Tibial nerve (tissue), 4 donors: Measurements from ENCODE around the gene SLC9A5. TPM values are rescaled to one million over a fixed set of nuclear protein-coding genes. Genes with fewer than 3 reads are reported as not detected.

Experiments
- DNase-seq, 2 donors: peaks; one replicate each; pipeline ENCODE4 v3.0.0-alpha.2; 2019; ENCODE audit warnings: low spot score in 2 of 2
- H3K27ac ChIP-seq, 4 donors: fragments of 200-600 bp; sonication (generic) in 3 of 4; one replicate each; pipeline ENCODE4 v1.5.1; 2017 to 2019; ENCODE audit warnings: mild to moderate bottlenecking in 1 of 4
- H3K27me3 ChIP-seq, 2 donors: fragments of 200-600 bp; sonication (generic) in 1 of 2; one replicate each; pipeline versions ENCODE4 v1.5.1 to v1.6.0; 2017 to 2019
- H3K36me3 ChIP-seq, 3 donors: fragments of 200-600 bp; sonication (generic); one replicate each; pipeline ENCODE4 v1.5.1; 2018 to 2019
- H3K4me1 ChIP-seq, 4 donors: fragments of 200-600 bp; sonication (generic) in 3 of 4; one replicate each; pipeline ENCODE4 v1.5.1; 2017 to 2019
- H3K4me3 ChIP-seq, 4 donors: fragments of 200-600 bp; sonication (generic) in 3 of 4; one replicate each; pipeline ENCODE4 v1.5.1; 2017 to 2019; ENCODE audit warnings: mild to moderate bottlenecking in 1 of 4, moderate library complexity in 1 of 4
- H3K9me3 ChIP-seq, 4 donors: fragments of 200-600 bp; sonication (generic) in 3 of 4; one replicate each; pipeline ENCODE4 v1.5.1; 2017 to 2019
- EP300 ChIP-seq, 2 donors: sonication (generic); formaldehyde crosslinking; IDR thresholded peaks; one replicate each; pipeline ENCODE4 v1.6.1; 2017; ENCODE audit warnings: antibody characterized with exemption in 2 of 2, mild to moderate bottlenecking in 1 of 2
- POLR2A ChIP-seq, 2 donors: fragments of 450-650 bp; IDR thresholded peaks; one replicate each; pipeline ENCODE4 v1.6.1; 2017; ENCODE audit warnings: antibody characterized with exemption in 2 of 2, mild to moderate bottlenecking in 2 of 2, moderate library complexity in 2 of 2
- WGBS, 2 donors: methylation state at CpG; one replicate each; pipeline ENCODE4 v1.1.5; 2018; 5-methylcytosine and 5-hydroxymethylcytosine counted together
- total RNA-seq, 4 donors: library from RNA; depleted of rRNA; stranded (reverse); fragments of >200 nt; gene quantifications; one replicate each; pipeline ENCODE4 v1.1.0, GENCODE V29; 2016
- TF ChIP-seq, protein P1 (sequence below), 5 experiments: fragments of 200-600 bp in 3 of 5; fragments of 450-650 bp in 2 of 5; sonication (generic) in 3 of 5; IDR thresholded peaks; one replicate each; pipeline ENCODE4 v1.5.1; 2016 to 2019; ENCODE audit warnings: antibody characterized with exemption in 5 of 5, mild to moderate bottlenecking in 3 of 5, moderate library complexity in 2 of 5

The SLC9A5 gene
- total RNA-seq, 4 donors from 2014 or later, result 0.59 to 2.0 (median 1.5) TPM

DNA sequence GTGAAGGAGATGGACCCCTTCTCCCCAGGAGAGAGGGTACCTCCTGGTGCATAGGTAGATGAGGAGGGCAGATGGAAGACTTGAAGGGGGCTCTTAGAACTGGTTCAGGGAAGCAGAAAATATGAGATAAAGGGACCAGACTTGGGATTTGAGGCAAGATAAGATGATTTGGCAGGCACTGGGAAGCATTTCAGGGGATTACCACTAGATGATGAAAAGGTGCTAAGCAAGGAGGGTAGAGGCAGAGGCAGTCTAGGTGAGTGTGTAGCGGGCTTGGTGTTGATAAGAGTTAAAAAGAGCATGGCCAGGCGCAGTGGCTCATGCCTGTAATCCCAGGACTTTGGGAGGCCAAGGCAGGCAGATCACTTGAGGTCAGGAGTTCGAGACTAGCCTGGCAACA lies 14.4 kb downstream of the SLC9A5 start:
- Histone ChIP-seq H3K4me1 (peaks cover 0 to 4% (median 0%) of the 10 kb centered on the region in 4 donors), H3K9me3 (no peaks in the 10 kb centered on the region), H3K4me3 (no peak overlapping the region), H3K27ac (no peak overlapping the region), H3K36me3 (no peaks in the 10 kb centered on the region), H3K27me3 (no peaks in the 10 kb centered on the region)
- TF ChIP-seq POLR2A (IDR thresholded peaks at IDR 0.05), result no peak
- TF ChIP-seq, protein P1, sequence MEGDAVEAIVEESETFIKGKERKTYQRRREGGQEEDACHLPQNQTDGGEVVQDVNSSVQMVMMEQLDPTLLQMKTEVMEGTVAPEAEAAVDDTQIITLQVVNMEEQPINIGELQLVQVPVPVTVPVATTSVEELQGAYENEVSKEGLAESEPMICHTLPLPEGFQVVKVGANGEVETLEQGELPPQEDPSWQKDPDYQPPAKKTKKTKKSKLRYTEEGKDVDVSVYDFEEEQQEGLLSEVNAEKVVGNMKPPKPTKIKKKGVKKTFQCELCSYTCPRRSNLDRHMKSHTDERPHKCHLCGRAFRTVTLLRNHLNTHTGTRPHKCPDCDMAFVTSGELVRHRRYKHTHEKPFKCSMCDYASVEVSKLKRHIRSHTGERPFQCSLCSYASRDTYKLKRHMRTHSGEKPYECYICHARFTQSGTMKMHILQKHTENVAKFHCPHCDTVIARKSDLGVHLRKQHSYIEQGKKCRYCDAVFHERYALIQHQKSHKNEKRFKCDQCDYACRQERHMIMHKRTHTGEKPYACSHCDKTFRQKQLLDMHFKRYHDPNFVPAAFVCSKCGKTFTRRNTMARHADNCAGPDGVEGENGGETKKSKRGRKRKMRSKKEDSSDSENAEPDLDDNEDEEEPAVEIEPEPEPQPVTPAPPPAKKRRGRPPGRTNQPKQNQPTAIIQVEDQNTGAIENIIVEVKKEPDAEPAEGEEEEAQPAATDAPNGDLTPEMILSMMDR (IDR thresholded peaks at IDR 0.05), result no peak
- TF ChIP-seq EP300 (IDR thresholded peaks at IDR 0.05), result no peak
- 86 to 90% methylated on average over 3 of the region's 3 CpGs for WGBS, 2 donors
- no peak for DNase-seq

DNA sequence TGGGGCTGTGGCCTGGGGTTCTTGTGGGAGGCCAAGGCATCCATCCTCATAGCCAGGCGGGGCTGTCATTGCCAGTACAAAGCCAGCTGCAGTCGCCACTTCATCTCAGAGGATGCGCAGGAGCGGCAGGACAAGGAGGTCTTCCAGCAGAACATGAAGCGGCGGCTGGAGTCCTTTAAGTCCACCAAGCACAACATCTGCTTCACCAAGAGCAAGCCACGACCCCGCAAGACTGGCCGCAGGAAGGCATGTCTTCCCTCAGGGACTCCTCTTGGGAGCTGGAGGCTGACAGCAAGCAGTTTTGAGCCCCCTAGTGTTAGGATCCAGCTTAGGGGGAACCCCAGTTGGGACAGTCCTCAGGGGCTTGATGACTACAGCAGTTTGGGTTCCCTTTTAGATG lies 15.5 kb downstream of the SLC9A5 start:
- no peak overlapping the region for H3K27ac ChIP-seq
- TF ChIP-seq EP300 (IDR thresholded peaks at IDR 0.05) (no peak), POLR2A (IDR thresholded peaks at IDR 0.05) (no peak)
- TF ChIP-seq, protein P1 (IDR thresholded peaks at IDR 0.05), result no peak
- H3K27me3 ChIP-seq, result no peaks in the 10 kb centered on the region
- H3K4me1 ChIP-seq, result peaks cover 0 to 10% (median 0%) of the 10 kb centered on the region in 4 donors
- WGBS, 2 donors, result 69% methylated on average over 9 of the region's 9 CpGs
- no peak overlapping the region for H3K4me3 ChIP-seq
- no peak for DNase-seq
- H3K36me3 ChIP-seq, result no peaks in the 10 kb centered on the region
- no peaks in the 10 kb centered on the region for H3K9me3 ChIP-seq

DNA sequence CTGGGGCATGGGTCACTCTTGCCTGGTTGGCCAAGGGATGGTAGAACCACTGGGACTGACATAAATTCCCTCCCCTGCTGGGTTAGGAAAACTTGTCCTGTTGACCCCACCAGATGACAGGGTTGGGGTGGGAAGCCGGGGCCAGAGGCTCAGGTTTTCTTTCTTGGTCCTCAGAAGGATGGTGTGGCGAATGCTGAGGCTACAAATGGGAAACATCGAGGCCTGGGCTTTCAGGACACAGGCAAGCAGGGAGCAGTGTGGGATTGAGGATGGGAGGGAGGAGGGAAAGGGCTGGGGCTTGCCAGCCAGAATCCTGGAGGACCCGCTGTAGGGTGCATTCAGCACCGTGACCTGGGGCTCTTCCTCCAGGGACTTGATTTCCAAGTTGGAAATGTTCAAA lies 16.1 kb downstream of the SLC9A5 start:
- WGBS, 2 donors, result 86 to 90% methylated on average over 5 of the region's 5 CpGs
- Histone ChIP-seq H3K4me1 (peaks cover 0 to 16% (median 0%) of the 10 kb centered on the region in 4 donors), H3K27ac (no peak overlapping the region), H3K4me3 (no peak overlapping the region), H3K36me3 (no peaks in the 10 kb centered on the region), H3K9me3 (no peaks in the 10 kb centered on the region), H3K27me3 (no peaks in the 10 kb centered on the region)
- TF ChIP-seq, protein P1 (IDR thresholded peaks at IDR 0.05), result no peak
- TF ChIP-seq EP300 (IDR thresholded peaks at IDR 0.05) (no peak), POLR2A (IDR thresholded peaks at IDR 0.05) (no peak)
- no peak for DNase-seq

DNA sequence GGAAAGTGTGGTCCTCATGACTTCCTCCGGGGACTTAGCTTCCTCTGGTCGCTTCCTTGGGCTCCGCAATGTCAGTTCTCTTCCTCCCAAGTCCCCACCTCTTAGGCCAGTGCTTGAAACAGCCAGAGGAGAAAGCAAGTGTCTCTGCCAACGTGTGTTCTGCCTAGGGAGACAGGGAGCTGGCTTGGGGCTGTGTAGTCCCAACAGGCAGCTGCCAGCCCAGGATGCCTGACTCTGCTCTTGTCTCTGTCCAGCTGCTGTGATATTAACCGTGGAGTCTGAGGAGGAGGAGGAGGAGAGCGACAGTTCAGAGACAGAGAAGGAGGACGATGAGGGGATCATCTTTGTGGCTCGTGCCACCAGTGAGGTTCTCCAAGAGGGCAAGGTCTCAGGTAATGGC lies 17.1 kb downstream of the SLC9A5 start:
- Histone ChIP-seq H3K27me3 (no peaks in the 10 kb centered on the region), H3K36me3 (no peaks in the 10 kb centered on the region), H3K27ac (no peak overlapping the region), H3K4me1 (peaks cover 0 to 19% (median 0%) of the 10 kb centered on the region in 4 donors), H3K9me3 (no peaks in the 10 kb centered on the region), H3K4me3 (no peak overlapping the region)
- TF ChIP-seq POLR2A (IDR thresholded peaks at IDR 0.05), result no peak
- TF ChIP-seq, protein P1 (IDR thresholded peaks at IDR 0.05), result no peak
- no peak for TF ChIP-seq EP300 (IDR thresholded peaks at IDR 0.05)
- WGBS, 2 donors, result 75% methylated on average over 8 of the region's 8 CpGs
- no peak for DNase-seq

DNA sequence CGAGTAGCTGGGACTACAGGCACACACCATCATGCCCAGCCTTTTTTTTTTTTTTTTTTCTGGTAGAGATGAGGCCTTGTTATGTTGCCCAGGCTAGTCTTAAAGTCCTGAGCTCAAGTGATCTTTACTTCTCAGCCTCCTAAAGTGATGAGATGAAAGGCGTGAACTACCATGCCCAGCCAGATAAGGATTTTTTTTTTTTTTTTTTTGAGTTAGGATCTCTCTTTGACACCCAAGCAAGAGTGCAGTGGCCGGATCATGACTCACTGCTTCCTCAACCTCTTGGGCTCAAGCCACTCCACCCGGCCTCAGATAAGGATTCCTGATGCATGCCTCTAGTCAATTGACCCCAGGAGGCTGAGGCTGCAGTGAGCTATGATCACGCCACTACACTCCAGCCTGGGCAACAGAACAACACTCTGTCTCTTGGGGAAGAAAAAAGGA lies 19.4 kb downstream of the SLC9A5 start:
- H3K4me3 ChIP-seq, result no peak overlapping the region
- peaks cover 0 to 9% (median 0%) of the 10 kb centered on the region in 3 donors for H3K36me3 ChIP-seq
- no peak overlapping the region for H3K27ac ChIP-seq
- DNase-seq, result no peak
- TF ChIP-seq EP300 (IDR thresholded peaks at IDR 0.05), result no peak
- TF ChIP-seq, protein P1 (IDR thresholded peaks at IDR 0.05), result no peak
- no peak for TF ChIP-seq POLR2A (IDR thresholded peaks at IDR 0.05)
- WGBS, 2 donors, result 54 to 67% methylated on average over 5 of the region's 5 CpGs
- H3K4me1 ChIP-seq, result peaks cover 0 to 24% (median 0%) of the 10 kb centered on the region in 4 donors
- no peaks in the 10 kb centered on the region for H3K27me3 ChIP-seq
- no peaks in the 10 kb centered on the region for H3K9me3 ChIP-seq
